ENCODE data around the gene VWA2. TPM values are rescaled to one million over a fixed set of nuclear protein-coding genes. Genes with fewer than 3 reads are reported as not detected.
A peak's percentile ranks its signal among the peaks of the same experiment; 100 is the strongest.

Gene VWA2
- total and polyA plus RNA-seq, 4 donors: 1.6 to 18.3 (median 8.4) TPM

DNA sequence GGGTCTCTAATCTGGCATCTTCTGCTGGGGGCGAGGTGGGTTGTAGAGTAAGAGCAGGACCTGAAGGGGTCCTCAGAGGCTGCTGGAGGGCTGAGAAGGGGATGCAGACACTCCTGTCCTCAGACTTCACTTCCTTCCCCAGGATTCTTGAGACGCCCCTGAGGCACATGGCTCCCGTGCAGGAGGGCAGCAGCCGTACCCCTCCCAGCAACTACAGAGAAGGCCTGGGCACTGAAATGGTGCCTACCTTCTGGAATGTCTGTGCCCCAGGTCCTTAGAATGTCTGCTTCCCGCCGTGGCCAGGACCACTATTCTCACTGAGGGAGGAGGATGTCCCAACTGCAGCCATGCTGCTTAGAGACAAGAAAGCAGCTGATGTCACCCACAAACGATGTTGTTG is 52.0 kb downstream of the VWA2 start:
- TF ChIP-seq, protein P1, sequence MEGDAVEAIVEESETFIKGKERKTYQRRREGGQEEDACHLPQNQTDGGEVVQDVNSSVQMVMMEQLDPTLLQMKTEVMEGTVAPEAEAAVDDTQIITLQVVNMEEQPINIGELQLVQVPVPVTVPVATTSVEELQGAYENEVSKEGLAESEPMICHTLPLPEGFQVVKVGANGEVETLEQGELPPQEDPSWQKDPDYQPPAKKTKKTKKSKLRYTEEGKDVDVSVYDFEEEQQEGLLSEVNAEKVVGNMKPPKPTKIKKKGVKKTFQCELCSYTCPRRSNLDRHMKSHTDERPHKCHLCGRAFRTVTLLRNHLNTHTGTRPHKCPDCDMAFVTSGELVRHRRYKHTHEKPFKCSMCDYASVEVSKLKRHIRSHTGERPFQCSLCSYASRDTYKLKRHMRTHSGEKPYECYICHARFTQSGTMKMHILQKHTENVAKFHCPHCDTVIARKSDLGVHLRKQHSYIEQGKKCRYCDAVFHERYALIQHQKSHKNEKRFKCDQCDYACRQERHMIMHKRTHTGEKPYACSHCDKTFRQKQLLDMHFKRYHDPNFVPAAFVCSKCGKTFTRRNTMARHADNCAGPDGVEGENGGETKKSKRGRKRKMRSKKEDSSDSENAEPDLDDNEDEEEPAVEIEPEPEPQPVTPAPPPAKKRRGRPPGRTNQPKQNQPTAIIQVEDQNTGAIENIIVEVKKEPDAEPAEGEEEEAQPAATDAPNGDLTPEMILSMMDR (IDR thresholded peaks at IDR 0.05; ENCODE audit: control extremely low read depth, extremely low read depth): no peak
- H3K27me3 ChIP-seq (ENCODE audit: control insufficient read depth in 3 of 3, insufficient read depth in 3 of 3, low read length in 2 of 3): no peaks in the 10 kb centered on the region
- ATAC-seq (ENCODE audit: insufficient read depth, low FRiP score) (no peak), DNase-seq (no peak)
- no peak overlapping the region for H3K4me3 ChIP-seq
- H3K27ac ChIP-seq (ENCODE audit: low read depth in 1 of 2, low read length in 1 of 2): no peak overlapping the region
- H3K36me3 ChIP-seq (ENCODE audit: control insufficient read depth in 4 of 4, insufficient read depth in 4 of 4, low read length in 4 of 4): peaks cover 1 to 16% (median 9%) of the 10 kb centered on the region in 4 donors
- H3K9ac ChIP-seq (ENCODE audit: insufficient read depth in 1 of 2, low read length in 2 of 2): no peak overlapping the region
- peaks cover under 1 to 11% (median 5%) of the 10 kb centered on the region in 4 donors for H3K9me3 ChIP-seq (ENCODE audit: control insufficient read depth in 4 of 4, insufficient read depth in 3 of 4, low read length in 3 of 4)
- peaks cover 0 to 9% (median 0%) of the 10 kb centered on the region in 5 donors for H3K4me1 ChIP-seq (ENCODE audit: control insufficient read depth in 5 of 5, insufficient read depth in 5 of 5, low read length in 5 of 5)
- WGBS, 2 donors: 92 to 94% methylated on average over 7 of the region's 7 CpGs

DNA sequence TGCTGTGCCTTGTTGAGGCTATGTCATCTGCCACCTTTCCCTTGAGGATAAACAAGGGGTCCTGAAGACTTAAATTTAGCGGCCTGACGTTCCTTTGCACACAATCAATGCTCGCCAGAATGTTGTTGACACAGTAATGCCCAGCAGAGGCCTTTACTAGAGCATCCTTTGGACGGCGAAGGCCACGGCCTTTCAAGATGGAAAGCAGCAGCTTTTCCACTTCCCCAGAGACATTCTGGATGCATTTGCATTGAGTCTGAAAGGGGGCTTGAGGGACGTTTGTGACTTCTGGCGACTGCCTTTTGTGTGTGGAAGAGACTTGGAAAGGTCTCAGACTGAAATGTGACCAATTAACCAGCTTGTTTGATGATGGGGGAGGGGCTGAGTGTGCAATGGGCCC is 52.5 kb downstream of the VWA2 start:
- TF ChIP-seq, protein P1 (IDR thresholded peaks at IDR 0.05; ENCODE audit: control extremely low read depth, extremely low read depth): no peak
- no peak overlapping the region for H3K27ac ChIP-seq (ENCODE audit: low read depth in 1 of 2, low read length in 1 of 2)
- peaks cover 3 to 16% (median 7%) of the 10 kb centered on the region in 4 donors for H3K9me3 ChIP-seq (ENCODE audit: control insufficient read depth in 4 of 4, insufficient read depth in 3 of 4, low read length in 3 of 4)
- DNase-seq: no peak
- 93 to 95% methylated on average over 8 of the region's 8 CpGs for WGBS, 2 donors
- no peak for ATAC-seq (ENCODE audit: insufficient read depth, low FRiP score)
- H3K27me3 ChIP-seq (ENCODE audit: control insufficient read depth in 3 of 3, insufficient read depth in 3 of 3, low read length in 2 of 3): no peaks in the 10 kb centered on the region
- peaks cover 2 to 21% (median 13%) of the 10 kb centered on the region in 4 donors for H3K36me3 ChIP-seq (ENCODE audit: control insufficient read depth in 4 of 4, insufficient read depth in 4 of 4, low read length in 4 of 4)
- no peak overlapping the region for H3K4me3 ChIP-seq
- peaks cover 0 to 9% (median 0%) of the 10 kb centered on the region in 5 donors for H3K4me1 ChIP-seq (ENCODE audit: control insufficient read depth in 5 of 5, insufficient read depth in 5 of 5, low read length in 5 of 5)
- H3K9ac ChIP-seq (ENCODE audit: insufficient read depth in 1 of 2, low read length in 2 of 2): no peak overlapping the region

DNA sequence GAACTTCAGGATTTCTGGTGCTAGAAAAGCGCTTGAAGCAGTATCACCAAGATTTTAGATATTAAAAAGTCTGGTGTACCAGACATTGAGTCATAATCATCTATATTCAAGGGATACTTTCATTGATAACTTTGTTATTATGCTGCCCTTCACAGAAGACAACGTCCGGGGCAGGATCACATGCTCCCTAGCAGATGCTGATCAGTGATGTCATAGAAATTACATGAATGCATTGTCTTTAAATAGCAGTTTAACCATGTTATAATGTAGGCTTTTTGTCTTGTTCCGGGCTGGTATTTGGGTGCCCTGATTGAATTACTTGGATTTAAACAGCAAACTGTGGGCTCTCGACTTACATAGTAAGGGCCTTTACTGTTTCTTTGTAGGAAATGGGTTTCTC is 54.0 kb downstream of the VWA2 start:
- TF ChIP-seq, protein P1 (IDR thresholded peaks at IDR 0.05; ENCODE audit: control extremely low read depth, extremely low read depth): no peak
- Histone ChIP-seq H3K4me3 (no peak overlapping the region), H3K27me3 (ENCODE audit: control insufficient read depth in 3 of 3, insufficient read depth in 3 of 3, low read length in 2 of 3) (no peaks in the 10 kb centered on the region), H3K9me3 (ENCODE audit: control insufficient read depth in 4 of 4, insufficient read depth in 3 of 4, low read length in 3 of 4) (peaks cover 6 to 16% (median 7%) of the 10 kb centered on the region in 4 donors), H3K36me3 (ENCODE audit: control insufficient read depth in 4 of 4, insufficient read depth in 4 of 4, low read length in 4 of 4) (peaks cover 10 to 34% (median 19%) of the 10 kb centered on the region in 4 donors), H3K9ac (ENCODE audit: insufficient read depth in 1 of 2, low read length in 2 of 2) (no peak overlapping the region), H3K27ac (ENCODE audit: low read depth in 1 of 2, low read length in 1 of 2) (no peak overlapping the region), H3K4me1 (ENCODE audit: control insufficient read depth in 5 of 5, insufficient read depth in 5 of 5, low read length in 5 of 5) (peaks cover 0 to 9% (median 0%) of the 10 kb centered on the region in 5 donors)
- 92 to 93% methylated on average over 5 of the region's 5 CpGs for WGBS, 2 donors
- ATAC-seq (ENCODE audit: insufficient read depth, low FRiP score) (no peak), DNase-seq (no peak)

DNA sequence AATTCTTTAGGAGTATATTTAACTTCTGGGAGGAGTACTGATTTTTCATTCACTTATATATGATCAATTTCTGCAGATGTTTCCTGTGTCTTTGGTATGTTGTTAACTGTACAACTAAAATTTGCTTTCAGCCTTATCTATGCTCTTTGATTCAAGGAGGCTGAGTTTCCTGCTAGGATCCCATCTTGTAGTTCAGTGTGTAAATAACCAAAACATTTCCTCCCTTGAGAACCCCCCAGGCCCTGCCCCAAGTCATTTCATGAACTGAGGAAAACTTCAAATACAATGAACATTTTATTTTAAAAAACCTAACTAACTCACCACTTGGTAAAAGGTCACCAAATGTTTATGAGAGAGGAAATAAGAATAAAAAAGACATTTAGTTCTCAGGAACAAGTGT is 55.5 kb downstream of the VWA2 start:
- Histone ChIP-seq H3K9ac (ENCODE audit: insufficient read depth in 1 of 2, low read length in 2 of 2) (no peak overlapping the region), H3K27me3 (ENCODE audit: control insufficient read depth in 3 of 3, insufficient read depth in 3 of 3, low read length in 2 of 3) (no peaks in the 10 kb centered on the region), H3K4me3 (no peak overlapping the region), H3K36me3 (ENCODE audit: control insufficient read depth in 4 of 4, insufficient read depth in 4 of 4, low read length in 4 of 4) (peaks cover 9 to 34% (median 19%) of the 10 kb centered on the region in 4 donors), H3K27ac (ENCODE audit: low read depth in 1 of 2, low read length in 1 of 2) (no peak overlapping the region), H3K9me3 (ENCODE audit: control insufficient read depth in 4 of 4, insufficient read depth in 3 of 4, low read length in 3 of 4) (peaks cover 6 to 16% (median 7%) of the 10 kb centered on the region in 4 donors), H3K4me1 (ENCODE audit: control insufficient read depth in 5 of 5, insufficient read depth in 5 of 5, low read length in 5 of 5) (no peaks in the 10 kb centered on the region)
- DNase-seq (peak in 1 of 3 donors; percentile 21), ATAC-seq (ENCODE audit: insufficient read depth, low FRiP score) (no peak)
- TF ChIP-seq, protein P1 (IDR thresholded peaks at IDR 0.05; ENCODE audit: control extremely low read depth, extremely low read depth): no peak
